Measurements from ENCODE around the gene NFS1. TPM values are rescaled to one million over a fixed set of nuclear protein-coding genes. Genes with fewer than 3 reads are reported as not detected.
A peak's percentile ranks its signal among the peaks of the same experiment; 100 is the strongest.
"Not testable (repeated sequence)": the region's sequence is repeated elsewhere in the genome, so short reads cannot be mapped to it uniquely, and the experiment has no call there.

Gene NFS1
- total and polyA plus RNA-seq, 2 donors (not counting 1 experiment from before 2014, with no cell fraction given) = 29.0 to 30.6 TPM

DNA sequence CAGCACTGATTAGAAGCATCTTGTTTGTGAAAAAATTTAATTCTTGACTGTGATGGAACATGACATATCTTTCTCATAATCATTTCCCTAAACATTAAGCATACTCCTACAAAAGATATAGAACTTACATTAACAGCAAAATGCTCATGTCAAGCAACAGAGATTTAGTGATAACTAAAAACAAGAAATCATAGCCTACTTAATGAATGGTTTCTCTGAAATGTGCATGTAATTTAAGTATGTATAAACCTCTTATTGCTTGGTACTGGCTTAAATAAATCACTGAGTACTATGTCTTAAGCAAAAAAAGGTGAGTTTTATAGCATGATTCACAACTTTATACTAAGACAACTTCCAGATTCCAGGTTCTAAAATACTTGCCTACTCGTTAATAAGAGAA, 9.3 kb upstream of the NFS1 start:
- H3K4me2 ChIP-seq (replicated peaks; ENCODE audit: low read depth, low read length, poor library complexity, severe bottlenecking) = no peak overlapping the region
- H4K20me1 ChIP-seq (ENCODE audit: control insufficient read depth, insufficient read depth, low read length, poor library complexity, severe bottlenecking) = peaks cover 43% of the 10 kb centered on the region
- no peak for ATAC-seq (ENCODE audit: low read depth)
- no peak overlapping the region for H3K9ac ChIP-seq (ENCODE audit: low read length)
- peaks cover 0 to 5% of the 10 kb centered on the region in 2 donors for H3K4me1 ChIP-seq (ENCODE audit: control insufficient read depth in 2 of 2, insufficient read depth in 2 of 2, low read length in 2 of 2)
- H3K27me3 Mint-ChIP-seq = no peaks in the 10 kb centered on the region
- peaks cover 25 to 89% of the 10 kb centered on the region in 2 experiments for H3K36me3 ChIP-seq (replicated peaks in 1 of 2; ENCODE audit: control extremely low read depth in 1 of 2, control insufficient read depth in 1 of 2, extremely low read depth in 1 of 2, insufficient read depth in 2 of 2, low read length in 1 of 2)
- intact Hi-C loops (cut with micrococcal nuclease) = no loop called here
- H3K4me3 Mint-ChIP-seq = no peak overlapping the region
- no peaks in the 10 kb centered on the region for H3K27me3 ChIP-seq (replicated peaks in 1 of 4; ENCODE audit: control extremely low read depth in 1 of 4, control insufficient read depth in 3 of 4, insufficient read depth in 4 of 4, low read length in 3 of 4)
- ChIA-PET POLR2A (no interaction called here), CTCF (interaction anchor here (0.8 to 1.9 kb wide), 2 partner anchors 9 to 246 kb away, joined by 3 to 4 read pairs; partner anchors contain the start of genes NFS1 and ROMO1)
- peak; percentile 12 for DNase-seq
- WGBS (ENCODE audit: insufficient coverage) = no CpG with 5 or more reads among the region's 1 CpG
- no peak overlapping the region for H3K27ac Mint-ChIP-seq
- H3K4me3 ChIP-seq (ENCODE audit: control extremely low read depth in 1 of 5, extremely low read depth in 1 of 5, insufficient read depth in 1 of 5, low read depth in 2 of 5, low read length in 4 of 5) = no peak overlapping the region
- no peak overlapping the region for H3K27ac ChIP-seq (ENCODE audit: low read length in 2 of 2)
- H2AFZ ChIP-seq (ENCODE audit: insufficient read depth, low read depth, low read length, poor library complexity, severe bottlenecking) = no peak overlapping the region
- H3K9me3 Mint-ChIP-seq (ENCODE audit: insufficient read depth) = no peaks in the 10 kb centered on the region
- H3K9me3 ChIP-seq (ENCODE audit: control extremely low read depth in 1 of 3, control insufficient read depth in 2 of 3, insufficient read depth in 1 of 3, low read length in 2 of 3) = no peaks in the 10 kb centered on the region
- peaks cover 24% of the 10 kb centered on the region for H3K4me1 Mint-ChIP-seq
- no peak for TF ChIP-seq EZH2 (IDR thresholded peaks at IDR 0.05; ENCODE audit: borderline replicate concordance, insufficient read depth, low read depth, low read length, poor library complexity, severe bottlenecking)
- TF ChIP-seq, protein P1, sequence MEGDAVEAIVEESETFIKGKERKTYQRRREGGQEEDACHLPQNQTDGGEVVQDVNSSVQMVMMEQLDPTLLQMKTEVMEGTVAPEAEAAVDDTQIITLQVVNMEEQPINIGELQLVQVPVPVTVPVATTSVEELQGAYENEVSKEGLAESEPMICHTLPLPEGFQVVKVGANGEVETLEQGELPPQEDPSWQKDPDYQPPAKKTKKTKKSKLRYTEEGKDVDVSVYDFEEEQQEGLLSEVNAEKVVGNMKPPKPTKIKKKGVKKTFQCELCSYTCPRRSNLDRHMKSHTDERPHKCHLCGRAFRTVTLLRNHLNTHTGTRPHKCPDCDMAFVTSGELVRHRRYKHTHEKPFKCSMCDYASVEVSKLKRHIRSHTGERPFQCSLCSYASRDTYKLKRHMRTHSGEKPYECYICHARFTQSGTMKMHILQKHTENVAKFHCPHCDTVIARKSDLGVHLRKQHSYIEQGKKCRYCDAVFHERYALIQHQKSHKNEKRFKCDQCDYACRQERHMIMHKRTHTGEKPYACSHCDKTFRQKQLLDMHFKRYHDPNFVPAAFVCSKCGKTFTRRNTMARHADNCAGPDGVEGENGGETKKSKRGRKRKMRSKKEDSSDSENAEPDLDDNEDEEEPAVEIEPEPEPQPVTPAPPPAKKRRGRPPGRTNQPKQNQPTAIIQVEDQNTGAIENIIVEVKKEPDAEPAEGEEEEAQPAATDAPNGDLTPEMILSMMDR (IDR thresholded peaks at IDR 0.05) = no peak
- peaks cover 44% of the 10 kb centered on the region for H3K79me2 ChIP-seq (ENCODE audit: control insufficient read depth, insufficient read depth, low read length)

GRCh38 chr20:35706591-35707529, 7.7 kb upstream of the NFS1 start:
- intact Hi-C loops (cut with micrococcal nuclease) = not testable (repeated sequence)
- H3K4me1 Mint-ChIP-seq = peaks cover 18% of the 10 kb centered on the region

GRCh38 chr20:35705894-35706293, 6.7 kb upstream of the NFS1 start:
- H3K27me3 Mint-ChIP-seq; H3K9me3 Mint-ChIP-seq (ENCODE audit: insufficient read depth); intact Hi-C loops (cut with micrococcal nuclease); ATAC-seq (ENCODE audit: low read depth); H3K27ac ChIP-seq (ENCODE audit: low read length in 2 of 2); H3K9me3 ChIP-seq (ENCODE audit: control extremely low read depth in 1 of 3, control insufficient read depth in 2 of 3, insufficient read depth in 1 of 3, low read length in 2 of 3); POLR2A ChIA-PET; H3K4me3 Mint-ChIP-seq; H3K27me3 ChIP-seq (replicated peaks in 1 of 4; ENCODE audit: control extremely low read depth in 1 of 4, control insufficient read depth in 3 of 4, insufficient read depth in 4 of 4, low read length in 3 of 4); H3K9ac ChIP-seq (ENCODE audit: low read length); H2AFZ ChIP-seq (ENCODE audit: insufficient read depth, low read depth, low read length, poor library complexity, severe bottlenecking); H3K4me3 ChIP-seq (ENCODE audit: control extremely low read depth in 1 of 5, extremely low read depth in 1 of 5, insufficient read depth in 1 of 5, low read depth in 2 of 5, low read length in 4 of 5); H3K4me2 ChIP-seq (replicated peaks; ENCODE audit: low read depth, low read length, poor library complexity, severe bottlenecking); H3K27ac Mint-ChIP-seq; H3K4me1 ChIP-seq (ENCODE audit: control insufficient read depth in 2 of 2, insufficient read depth in 2 of 2, low read length in 2 of 2): not testable (repeated sequence)
- H3K36me3 ChIP-seq (replicated peaks in 1 of 2; ENCODE audit: control extremely low read depth in 1 of 2, control insufficient read depth in 1 of 2, extremely low read depth in 1 of 2, insufficient read depth in 2 of 2, low read length in 1 of 2) = peaks cover 22 to 82% of the 10 kb centered on the region in 2 experiments
- CTCF ChIA-PET = interaction anchor here (0.6 to 1.6 kb wide), 2 partner anchors 9 to 79 kb away, joined by 3 read pairs; no protein-coding TSS in a partner anchor
- H3K4me1 Mint-ChIP-seq = peaks cover 11% of the 10 kb centered on the region
- 93% methylated on average over 7 of the region's 11 CpGs for WGBS (ENCODE audit: insufficient coverage)
- peaks cover 25% of the 10 kb centered on the region for H3K79me2 ChIP-seq (ENCODE audit: control insufficient read depth, insufficient read depth, low read length)
- peak; percentile 12 for DNase-seq
- peaks cover 32% of the 10 kb centered on the region for H4K20me1 ChIP-seq (ENCODE audit: control insufficient read depth, insufficient read depth, low read length, poor library complexity, severe bottlenecking)

More at GRCh38 chr20:35706591-35707529, 7.7 kb upstream of the NFS1 start:
- H2AFZ ChIP-seq (ENCODE audit: insufficient read depth, low read depth, low read length, poor library complexity, severe bottlenecking); H3K27ac Mint-ChIP-seq; ATAC-seq (ENCODE audit: low read depth); H3K4me3 Mint-ChIP-seq; POLR2A ChIA-PET; H3K27me3 Mint-ChIP-seq; H3K4me3 ChIP-seq (ENCODE audit: control extremely low read depth in 1 of 5, extremely low read depth in 1 of 5, insufficient read depth in 1 of 5, low read depth in 2 of 5, low read length in 4 of 5); H3K27ac ChIP-seq (ENCODE audit: low read length in 2 of 2); H3K27me3 ChIP-seq (replicated peaks in 1 of 4; ENCODE audit: control extremely low read depth in 1 of 4, control insufficient read depth in 3 of 4, insufficient read depth in 4 of 4, low read length in 3 of 4); H3K9ac ChIP-seq (ENCODE audit: low read length); H3K9me3 ChIP-seq (ENCODE audit: control extremely low read depth in 1 of 3, control insufficient read depth in 2 of 3, insufficient read depth in 1 of 3, low read length in 2 of 3); H3K4me2 ChIP-seq (replicated peaks; ENCODE audit: low read depth, low read length, poor library complexity, severe bottlenecking); H3K4me1 ChIP-seq (ENCODE audit: control insufficient read depth in 2 of 2, insufficient read depth in 2 of 2, low read length in 2 of 2); H3K9me3 Mint-ChIP-seq (ENCODE audit: insufficient read depth): not testable (repeated sequence)
- WGBS (ENCODE audit: insufficient coverage) = 98% methylated on average over 6 of the region's 17 CpGs
- DNase-seq = peak; percentile 7
- H3K36me3 ChIP-seq (replicated peaks in 1 of 2; ENCODE audit: control extremely low read depth in 1 of 2, control insufficient read depth in 1 of 2, extremely low read depth in 1 of 2, insufficient read depth in 2 of 2, low read length in 1 of 2) = peaks cover 23 to 91% of the 10 kb centered on the region in 2 experiments
- peaks cover 29% of the 10 kb centered on the region for H3K79me2 ChIP-seq (ENCODE audit: control insufficient read depth, insufficient read depth, low read length)
- H4K20me1 ChIP-seq (ENCODE audit: control insufficient read depth, insufficient read depth, low read length, poor library complexity, severe bottlenecking) = peaks cover 37% of the 10 kb centered on the region
- CTCF ChIA-PET = interaction anchor here (0.6 to 1.6 kb wide), 2 partner anchors 10 to 78 kb away, joined by 3 read pairs; no protein-coding TSS in a partner anchor
